HCT116 (cell line): Measurements from ENCODE around the gene CDR2L. TPM values are rescaled to one million over a fixed set of nuclear protein-coding genes. Genes with fewer than 3 reads are reported as not detected.

ENCODE experiments used
- ATAC-seq: fragments of 200-7000 bp; cut with Tn5 transposase; 2 replicates; pipeline ENCODE4 v1.9.1; 2020; ENCODE audit warnings: mild to moderate bottlenecking, moderate library complexity
- Bru-seq: library from RNA; stranded (reverse); fragments of 400-500 nt; gene quantifications from one replicate; lab custom pipeline; 2021; lab: Mats Ljungman, UMichigan
- BruChase-seq, 2 experiments: library from RNA; stranded (reverse); fragments of 400-500 nt; gene quantifications; one replicate each; lab custom pipeline; 2021; lab: Mats Ljungman, UMichigan
- BruUV-seq: library from RNA; stranded (reverse); fragments of 400-500 nt; replicated peaks from 2 replicates; lab custom pipeline; 2021; lab: Mats Ljungman, UMichigan
- CTCF ChIA-PET: fragments of 300-600 bp; sonication (Branson Sonifier 250); formaldehyde crosslinking; loops from one replicate; lab custom pipeline; 2021; ENCODE audit warnings: antibody characterized with exemption; lab: Charles Lee
- POLR2A ChIA-PET: fragments of 300-600, 350-600 bp; sonication (Branson Sonifier 250); formaldehyde crosslinking; loops from one replicate; lab custom pipeline; 2021; ENCODE audit warnings: antibody characterized with exemption; lab: Charles Lee
- RAD21 ChIA-PET, 2 experiments: fragments of 300-600 bp; sonication (Branson Sonifier 250); formaldehyde crosslinking; loops; one replicate each; lab custom pipeline; 2023; ENCODE audit warnings: low total read pairs in 2 of 2; ENCODE audit not compliant: uncharacterized antibody in 2 of 2, unreplicated experiment in 2 of 2, low non-redundant PET in 1 of 2; lab: Charles Lee
- DNase-seq: peaks from one replicate; pipeline ENCODE4 v3.0.0-alpha.2; 2010; ENCODE audit warnings: low read depth, low spot score
- H2AFZ ChIP-seq: fragments of 200-600 bp; shearing (Covaris generic), sonication (generic); 2 replicates; pipeline ENCODE4 v1.6.1; 2017; ENCODE audit warnings: low read depth, mixed run types, mixed read lengths, antibody characterized with exemption, low read length; ENCODE audit not compliant: poor library complexity, severe bottlenecking
- H3K27ac ChIP-seq: 2 replicates; pipeline ENCODE4 v1.5.1; 2012; ENCODE audit warnings: low read depth, low read length
- H3K27me3 ChIP-seq: fragments of 200-600 bp; sonication (generic); 2 replicates; pipeline ENCODE4 v1.6.1; 2016; ENCODE audit warnings: mixed run types, low read length, mixed read lengths; ENCODE audit not compliant: insufficient read depth
- H3K36me3 ChIP-seq, 2 experiments: fragments of 200-500 bp in 1 of 2; fragments of 200-600 bp in 1 of 2; sonication (Bioruptor generic) in 1 of 2; sonication (generic) in 1 of 2; 2 replicates each; pipeline versions ENCODE4 v1.5.1 to v1.6.1; 2014 to 2016; ENCODE audit warnings: low read length in 2 of 2, inconsistent platforms in 1 of 2, mixed read lengths in 1 of 2, mixed run types in 1 of 2; ENCODE audit not compliant: insufficient read depth in 2 of 2, control insufficient read depth in 1 of 2
- H3K4me1 ChIP-seq, 2 experiments: fragments of 200-600 bp in 1 of 2; sonication (generic) in 1 of 2; 2 replicates each; pipeline versions ENCODE4 v1.5.1 to v1.6.1; 2012 to 2017; ENCODE audit warnings: low read length in 2 of 2, inconsistent platforms in 1 of 2, mild to moderate bottlenecking in 1 of 2, mixed read lengths in 1 of 2, mixed run types in 1 of 2, moderate library complexity in 1 of 2; ENCODE audit not compliant: insufficient read depth in 2 of 2, control insufficient read depth in 1 of 2
- H3K4me2 ChIP-seq: fragments of 200-600 bp; sonication (generic); 2 replicates; pipeline ENCODE4 v1.6.1; 2017; ENCODE audit warnings: mixed run types, low read length, mixed read lengths
- H3K4me3 ChIP-seq, 2 experiments: fragments of 200-600 bp in 1 of 2; sonication (generic) in 1 of 2; replicated peaks in 1 of 2; 2 replicates each; pipeline ENCODE4 v1.5.1; 2011 to 2016; ENCODE audit warnings: low read length in 2 of 2, control low read depth in 1 of 2, low read depth in 1 of 2, mild to moderate bottlenecking in 1 of 2, mixed read lengths in 1 of 2, mixed run types in 1 of 2
- H3K79me2 ChIP-seq: fragments of 200-600 bp; sonication (generic); 2 replicates; pipeline ENCODE4 v1.6.1; 2017; ENCODE audit warnings: mild to moderate bottlenecking, mixed run types, low read length, moderate library complexity, mixed read lengths; ENCODE audit not compliant: insufficient read depth
- H3K9ac ChIP-seq: fragments of 200-600 bp; sonication (generic); 2 replicates; pipeline ENCODE4 v1.6.1; 2016; ENCODE audit warnings: low read length, mixed read lengths
- H3K9me2 ChIP-seq: fragments of 200-600 bp; sonication (generic), shearing (Covaris generic); 2 replicates; pipeline ENCODE4 v1.6.1; 2017; ENCODE audit warnings: mixed run types, mild to moderate bottlenecking, moderate library complexity; ENCODE audit not compliant: insufficient read depth
- H3K9me3 ChIP-seq, 2 experiments: fragments of 200-500 bp in 1 of 2; fragments of 200-600 bp in 1 of 2; sonication (Bioruptor generic) in 1 of 2; sonication (generic) in 1 of 2; 2 replicates each; pipeline ENCODE4 v1.6.1; 2014 to 2017; ENCODE audit warnings: low read length in 2 of 2, mixed read lengths in 2 of 2, inconsistent platforms in 1 of 2, low read depth in 1 of 2, mild to moderate bottlenecking in 1 of 2, mixed run types in 1 of 2, moderate library complexity in 1 of 2; ENCODE audit not compliant: control insufficient read depth in 1 of 2, insufficient read depth in 1 of 2
- H4K20me1 ChIP-seq: fragments of 200-600 bp; sonication (generic), shearing (Covaris generic); 2 replicates; pipeline ENCODE4 v1.6.1; 2017; ENCODE audit warnings: mixed run types, mild to moderate bottlenecking, moderate library complexity; ENCODE audit not compliant: insufficient read depth
- CBX3 ChIP-seq: IDR thresholded peaks from 2 replicates; pipeline ENCODE4 v1.6.1; 2012; ENCODE audit warnings: low read depth
- ELF1 ChIP-seq: IDR thresholded peaks from 2 replicates; pipeline ENCODE4 v1.6.1; 2012; ENCODE audit warnings: low read depth, borderline replicate concordance
- EZH2phosphoT487 ChIP-seq: fragments of 200-600 bp; IDR thresholded peaks from 2 replicates; pipeline ENCODE4 v1.6.1; 2018; ENCODE audit warnings: antibody characterized with exemption, borderline replicate concordance
- FOSL1 ChIP-seq: IDR thresholded peaks from 2 replicates; pipeline ENCODE4 v1.6.1; 2012; ENCODE audit warnings: low read depth
- POLR2A ChIP-seq: IDR thresholded peaks from 2 replicates; pipeline ENCODE4 v1.7.0; 2011; ENCODE audit warnings: borderline replicate concordance; ENCODE audit not compliant: insufficient read depth, insufficient read length; ENCODE audit errors: extremely low read depth
- POLR2AphosphoS5 ChIP-seq: IDR thresholded peaks from 2 replicates; pipeline ENCODE4 v1.6.1; 2011; ENCODE audit warnings: mild to moderate bottlenecking, low read depth, low read length, moderate library complexity
- YY1 ChIP-seq: IDR thresholded peaks from 2 replicates; pipeline ENCODE4 v1.6.1; 2011; ENCODE audit warnings: low read length, low read depth, moderate library complexity, mild to moderate bottlenecking; ENCODE audit not compliant: insufficient replicate concordance; ENCODE audit errors: extremely low read depth
- intact Hi-C: fragments of 100-400 bp; cut with micrococcal nuclease; formaldehyde crosslinking; loops from 2 replicates; pipeline ENCODE4 v1.10.0; 2022
- long read RNA-seq: library from polyadenylated mRNA; unstranded; transcript quantifications from one replicate; pipeline ENCODE4 v2.0.0, GENCODE V29; 2021; ENCODE audit not compliant: unreplicated experiment
- polyA plus RNA-seq: library from polyadenylated mRNA; unstranded; fragments of >200 nt; gene quantifications from 2 replicates; pipeline ENCODE4 v1.2.1, GENCODE V29; 2012; ENCODE audit warnings: missing spikeins
- total RNA-seq: library from RNA; stranded (reverse); gene quantifications from one replicate; pipeline ENCODE4 v1.2.1, GENCODE V29; 2021; ENCODE audit not compliant: unreplicated experiment
- TF ChIP-seq, protein P1 (sequence below): IDR thresholded peaks from 2 replicates; pipeline ENCODE4 v1.6.1; 2012

Gene CDR2L
- total RNA-seq (26.5 TPM), Bru-seq, nascent RNA (percentile 52 among the genes with signal in this experiment), BruChase-seq, experiment 1, labeled RNA remaining after a 6-hour chase (percentile 60 among the genes with signal in this experiment), BruChase-seq, experiment 2, labeled RNA remaining after a 2-hour chase (percentile 57 among the genes with signal in this experiment)
- polyA plus RNA-seq: 16.9 and 17.4 TPM in 2 replicates
- long read RNA-seq, transcript CDR2L-201 (5 exons, 3,536 nt): major isoform, 6 of 38 reads
- long read RNA-seq, partial matches to known transcripts: 3 of 38 reads
- long read RNA-seq, other reads (novel, unspliced or antisense): 29 of 38 reads

- H2AFZ ChIP-seq: no peak within 1 kb of the TSS
- CTCF ChIA-PET: interaction anchor here (0.6 to 2.3 kb wide), 6 partner anchors 9 to 145 kb away, joined by 3 to 14 read pairs (median 4); partner anchors contain the start of gene MRPL58
- peak; percentile 88 for ATAC-seq
Observed at GRCh38 chr17:74987418-74987908, at the start of gene CDR2L. Gene CDR2L, plus strand, starts transcription at chr17:74987632. Its CDS starts 412 bp downstream, at chr17:74988044.

More at GRCh38 chr17:74987418-74987908, at the start of gene CDR2L:
- DNase-seq: peak; percentile 83
- no TSS peak for BruUV-seq
- Histone ChIP-seq H3K27ac (peak within 1 kb of the TSS; percentile 91), H3K36me3 (no peaks in the 10 kb centered on the region), H3K79me2 (peaks cover 27% of the 10 kb centered on the region; the same call in 1 of the 2 replicates), H3K9me3 (no peaks in the 10 kb centered on the region), H4K20me1 (no peaks in the 10 kb centered on the region), H3K4me3 (peak within 1 kb of the TSS; percentile 71 to 75), H3K4me2 (peak within 1 kb of the TSS; percentile 88), H3K4me1 (peaks cover 48 to 58% of the 10 kb centered on the region in 2 experiments), H3K27me3 (no peaks in the 10 kb centered on the region), H3K9me2 (no peaks in the 10 kb centered on the region), H3K9ac (peak within 1 kb of the TSS; percentile 82)
- ChIA-PET POLR2A (interaction anchor here (0.9 to 2.5 kb wide), 9 partner anchors 11 to 137 kb away, joined by 3 to 10 read pairs (median 5); partner anchors contain the start of genes HID1 and MRPL58), RAD21 (interaction anchor here in 1 of 2 experiments (1.0 to 1.5 kb wide), 2 partner anchors 26 kb away, joined by 3 read pairs; partner anchors contain the start of gene MRPL58)
- no peak for TF ChIP-seq CBX3
- TF ChIP-seq ELF1: no peak
- TF ChIP-seq YY1: peak; percentile 57
- no peak for TF ChIP-seq EZH2phosphoT487
- peak; percentile 90 for TF ChIP-seq POLR2A
- TF ChIP-seq POLR2AphosphoS5: peak; percentile 98
- no peak for TF ChIP-seq FOSL1
- TF ChIP-seq, protein P1, sequence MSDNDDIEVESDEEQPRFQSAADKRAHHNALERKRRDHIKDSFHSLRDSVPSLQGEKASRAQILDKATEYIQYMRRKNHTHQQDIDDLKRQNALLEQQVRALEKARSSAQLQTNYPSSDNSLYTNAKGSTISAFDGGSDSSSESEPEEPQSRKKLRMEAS: peak; percentile 22; the same call in 1 of the 2 replicates
- intact Hi-C loops: no loop called here
